Measurements from ENCODE around the gene LRRTM4.

GRCh38 chr2:77087987-77088414 is 434.2 kb downstream of the LRRTM4 start:
- TF ChIP-seq CBX8 (IDR thresholded peaks at IDR 0.05) (no peak), FOSL2 (IDR thresholded peaks at IDR 0.05) (no peak), FOSL2 (CRISPR knock-in tag; IDR thresholded peaks at IDR 0.05) (no peak), CTCF (IDR thresholded peaks at IDR 0.05) (no peak), REST (IDR thresholded peaks at IDR 0.05) (no peak), ELK1 (IDR thresholded peaks at IDR 0.05; ENCODE audit: low read depth, low read length) (no peak), RAD21 (conservative IDR thresholded peaks at IDR 0.05 in 1 of 2, IDR thresholded peaks at IDR 0.05 in 1 of 2) (no peak), JUNB (IDR thresholded peaks at IDR 0.05) (no peak), POLR2A (IDR thresholded peaks at IDR 0.05; ENCODE audit: low read length) (no peak), NPAS2 (CRISPR knock-in tag; IDR thresholded peaks at IDR 0.05; ENCODE audit: borderline replicate concordance) (no peak), MYC (IDR thresholded peaks at IDR 0.05; ENCODE audit: borderline replicate concordance, low read length) (no peak), POLR2AphosphoS2 (conservative IDR thresholded peaks at IDR 0.05; ENCODE audit: low read length) (no peak), RNF2 (IDR thresholded peaks at IDR 0.05; ENCODE audit: borderline replicate concordance, low read depth) (no peak), TP53 (CRISPR knock-in tag; IDR thresholded peaks at IDR 0.05) (no peak), RFX5 (IDR thresholded peaks at IDR 0.05) (no peak)
